ENCODE results near the gene ZC3H13. TPM values are rescaled to one million over a fixed set of nuclear protein-coding genes. Genes with fewer than 3 reads are reported as not detected.

ZC3H13 gene
- total RNA-seq, 1 experiment from 2014 or later = 36.9 TPM

DNA sequence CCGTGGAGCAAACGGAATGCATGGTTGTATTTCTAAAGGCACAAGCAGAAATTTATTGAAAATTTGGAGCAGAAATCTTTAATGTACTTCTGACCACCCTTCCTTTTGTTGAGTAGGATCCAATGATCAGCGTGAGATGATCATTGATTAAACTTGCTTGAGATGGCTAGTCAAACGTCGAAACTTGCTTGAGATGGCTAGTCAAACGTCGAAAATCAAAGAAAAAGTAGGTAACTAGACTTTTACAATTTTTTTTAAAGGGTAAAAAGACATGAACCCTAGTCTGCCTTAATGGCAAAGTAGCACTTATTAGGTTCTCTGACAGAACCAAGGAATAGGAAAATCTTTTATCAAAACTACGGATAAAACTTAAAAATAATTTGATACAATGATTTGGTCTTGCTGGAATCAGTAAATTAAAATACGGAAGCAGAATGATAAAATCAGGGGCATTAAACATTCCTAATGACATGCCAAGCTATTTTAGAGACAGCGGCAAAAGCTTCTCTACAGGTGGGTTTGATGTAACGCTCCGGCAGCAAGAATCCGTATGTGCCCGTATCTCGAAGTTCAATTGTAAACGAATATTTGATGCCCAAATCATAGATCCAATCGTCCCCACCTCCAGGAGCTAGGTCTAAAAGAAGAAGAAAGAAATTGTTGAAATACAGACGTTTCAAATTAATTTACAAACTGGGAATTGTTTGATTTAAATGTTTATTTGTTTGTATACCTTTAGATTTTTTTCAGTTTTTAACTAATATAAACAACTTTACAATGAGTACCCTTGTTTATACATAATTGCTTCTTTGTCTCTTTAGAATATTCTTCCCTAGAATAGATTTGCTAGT, 841 bp upstream of the ZC3H13 start:
- Histone ChIP-seq H3K4me3 (peak overlapping the region; percentile 82), H3K9me3 (ENCODE audit: insufficient read depth, low read depth) (no peaks in the 10 kb centered on the region), H3K27me3 (ENCODE audit: insufficient read depth, low read depth) (no peaks in the 10 kb centered on the region), H3F3A (ENCODE audit: insufficient read depth, low read depth) (0 out of 2 replicates have a peak, but pooled peaks cover 6% of the 10 kb centered on the region), H3K27ac (peak overlapping the region; percentile 16; the same call in 1 of the 2 replicates), H4K20me1 (ENCODE audit: insufficient read depth) (peaks cover 18% of the 10 kb centered on the region; the same call in 1 of the 2 replicates), H3K9me2 (ENCODE audit: insufficient read depth) (no peaks in the 10 kb centered on the region), H3K4me2 (peak overlapping the region; percentile 98), H2AFZ (peak overlapping the region; percentile 96), H3K4me1 (replicated peaks; ENCODE audit: insufficient read depth) (peaks cover 26% of the 10 kb centered on the region), H3K36me3 (ENCODE audit: low read depth) (no peaks in the 10 kb centered on the region), H3K79me2 (ENCODE audit: low read depth) (peaks cover 41% of the 10 kb centered on the region)
- no peak for DNase-seq
- TF ChIP-seq, protein P1, sequence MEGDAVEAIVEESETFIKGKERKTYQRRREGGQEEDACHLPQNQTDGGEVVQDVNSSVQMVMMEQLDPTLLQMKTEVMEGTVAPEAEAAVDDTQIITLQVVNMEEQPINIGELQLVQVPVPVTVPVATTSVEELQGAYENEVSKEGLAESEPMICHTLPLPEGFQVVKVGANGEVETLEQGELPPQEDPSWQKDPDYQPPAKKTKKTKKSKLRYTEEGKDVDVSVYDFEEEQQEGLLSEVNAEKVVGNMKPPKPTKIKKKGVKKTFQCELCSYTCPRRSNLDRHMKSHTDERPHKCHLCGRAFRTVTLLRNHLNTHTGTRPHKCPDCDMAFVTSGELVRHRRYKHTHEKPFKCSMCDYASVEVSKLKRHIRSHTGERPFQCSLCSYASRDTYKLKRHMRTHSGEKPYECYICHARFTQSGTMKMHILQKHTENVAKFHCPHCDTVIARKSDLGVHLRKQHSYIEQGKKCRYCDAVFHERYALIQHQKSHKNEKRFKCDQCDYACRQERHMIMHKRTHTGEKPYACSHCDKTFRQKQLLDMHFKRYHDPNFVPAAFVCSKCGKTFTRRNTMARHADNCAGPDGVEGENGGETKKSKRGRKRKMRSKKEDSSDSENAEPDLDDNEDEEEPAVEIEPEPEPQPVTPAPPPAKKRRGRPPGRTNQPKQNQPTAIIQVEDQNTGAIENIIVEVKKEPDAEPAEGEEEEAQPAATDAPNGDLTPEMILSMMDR (conservative IDR thresholded peaks at IDR 0.05) = no peak
- TF ChIP-seq EZH2 (IDR thresholded peaks at IDR 0.05; ENCODE audit: low read depth) = no peak
- CTCF ChIA-PET = no interaction called here
- TSS peak; percentile 68 for BruUV-seq (replicated peaks)
- intact Hi-C loops (cut with micrococcal nuclease; ENCODE audit: unreplicated experiment) = no loop called here
- POLR2A ChIA-PET (ENCODE audit: unreplicated experiment) = no interaction called here

DNA sequence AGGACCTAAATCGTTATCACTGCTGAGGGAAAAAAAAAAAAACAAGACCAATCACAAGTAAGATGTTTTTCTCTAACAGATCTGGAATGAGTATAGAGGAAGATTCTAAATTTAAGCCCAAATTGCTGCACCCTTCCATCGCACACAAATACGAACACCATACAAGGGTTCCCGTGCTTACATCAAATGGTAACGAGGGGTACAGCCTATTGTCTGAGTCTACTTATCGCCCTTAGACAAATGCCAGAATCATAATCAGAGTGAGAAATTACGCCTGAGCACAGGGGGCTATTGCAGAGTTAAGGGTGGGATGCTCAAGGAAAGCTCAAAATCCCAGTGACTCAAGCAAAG, 603 bp downstream of the ZC3H13 start:
- ChIA-PET POLR2A (ENCODE audit: unreplicated experiment) (no interaction called here), CTCF (interaction anchor here (0.5 to 0.6 kb wide), 4 partner anchors 111 to 1206 kb away, joined by 3 to 7 read pairs (median 5); no protein-coding TSS in a partner anchor)
- peaks cover 52% of the 10 kb centered on the region for H3K79me2 ChIP-seq (ENCODE audit: low read depth)
- no peaks in the 10 kb centered on the region for H3K27me3 ChIP-seq (ENCODE audit: insufficient read depth, low read depth)
- intact Hi-C loops (cut with micrococcal nuclease; ENCODE audit: unreplicated experiment) = no loop called here
- peak overlapping the region; percentile 50; the same call in 1 of the 2 replicates for H3K27ac ChIP-seq
- peak overlapping the region; percentile 96 for H2AFZ ChIP-seq
- no peak for TF ChIP-seq EZH2 (IDR thresholded peaks at IDR 0.05; ENCODE audit: low read depth)
- TF ChIP-seq, protein P1 (conservative IDR thresholded peaks at IDR 0.05) = no peak
- H3K4me3 ChIP-seq = peak overlapping the region; percentile 82
- H3F3A ChIP-seq (ENCODE audit: insufficient read depth, low read depth) = 0 out of 2 replicates have a peak, but pooled peaks cover 6% of the 10 kb centered on the region
- no peak for DNase-seq
- H3K36me3 ChIP-seq (ENCODE audit: low read depth) = no peaks in the 10 kb centered on the region
- peak overlapping the region; percentile 98 for H3K4me2 ChIP-seq
- H3K9me3 ChIP-seq (ENCODE audit: insufficient read depth, low read depth) = no peaks in the 10 kb centered on the region
- BruUV-seq (replicated peaks) = no TSS peak
- peaks cover 26% of the 10 kb centered on the region for H3K4me1 ChIP-seq (replicated peaks; ENCODE audit: insufficient read depth)
- no peaks in the 10 kb centered on the region for H3K9me2 ChIP-seq (ENCODE audit: insufficient read depth)
- H4K20me1 ChIP-seq (ENCODE audit: insufficient read depth) = peaks cover 28% of the 10 kb centered on the region

GRCh38 chr13:46050771-46051170, 1.8 kb downstream of the ZC3H13 start:
- H2AFZ ChIP-seq = no peak overlapping the region
- POLR2A ChIA-PET (ENCODE audit: unreplicated experiment) = no interaction called here

More at GRCh38 chr13:46050771-46051170, 1.8 kb downstream of the ZC3H13 start:
- TF ChIP-seq EZH2 (IDR thresholded peaks at IDR 0.05; ENCODE audit: low read depth) = no peak
- TF ChIP-seq, protein P1 (conservative IDR thresholded peaks at IDR 0.05) = no peak
- CTCF ChIA-PET = no interaction called here
- H3K9me3 ChIP-seq (ENCODE audit: insufficient read depth, low read depth) = no peaks in the 10 kb centered on the region
- DNase-seq = no peak
- no TSS peak for BruUV-seq (replicated peaks)
- H3K79me2 ChIP-seq (ENCODE audit: low read depth) = peaks cover 59% of the 10 kb centered on the region
- 0 out of 2 replicates have a peak, but pooled peaks cover 6% of the 10 kb centered on the region for H3F3A ChIP-seq (ENCODE audit: insufficient read depth, low read depth)
- peak overlapping the region; percentile 98 for H3K4me2 ChIP-seq
- H4K20me1 ChIP-seq (ENCODE audit: insufficient read depth) = peaks cover 35% of the 10 kb centered on the region
- H3K9me2 ChIP-seq (ENCODE audit: insufficient read depth) = no peaks in the 10 kb centered on the region
- intact Hi-C loops (cut with micrococcal nuclease; ENCODE audit: unreplicated experiment) = no loop called here
- H3K4me3 ChIP-seq = peak overlapping the region; percentile 82; the same call in 1 of the 2 replicates
- peaks cover 26% of the 10 kb centered on the region for H3K4me1 ChIP-seq (replicated peaks; ENCODE audit: insufficient read depth)
- H3K27me3 ChIP-seq (ENCODE audit: insufficient read depth, low read depth) = no peaks in the 10 kb centered on the region
- H3K27ac ChIP-seq = no peak overlapping the region
- no peaks in the 10 kb centered on the region for H3K36me3 ChIP-seq (ENCODE audit: low read depth)
